A549 treated with Hydrocortisone at 1 μM for 4 hours (cell line): ENCODE results near the gene SLC9A6. TPM values are rescaled to one million over a fixed set of nuclear protein-coding genes. Genes with fewer than 3 reads are reported as not detected.

Experiments
- total RNA-seq: library from RNA; stranded (reverse); fragments of 200-300 nt; extraction: Qiagen RNA extraction; gene quantifications from 5 replicates; pipeline ENCODE4 v1.2.3, GENCODE V29; 2022

The SLC9A6 gene
- 6.4 to 11.2 TPM (median 8.3 TPM) in 5 replicates for total RNA-seq

DNA sequence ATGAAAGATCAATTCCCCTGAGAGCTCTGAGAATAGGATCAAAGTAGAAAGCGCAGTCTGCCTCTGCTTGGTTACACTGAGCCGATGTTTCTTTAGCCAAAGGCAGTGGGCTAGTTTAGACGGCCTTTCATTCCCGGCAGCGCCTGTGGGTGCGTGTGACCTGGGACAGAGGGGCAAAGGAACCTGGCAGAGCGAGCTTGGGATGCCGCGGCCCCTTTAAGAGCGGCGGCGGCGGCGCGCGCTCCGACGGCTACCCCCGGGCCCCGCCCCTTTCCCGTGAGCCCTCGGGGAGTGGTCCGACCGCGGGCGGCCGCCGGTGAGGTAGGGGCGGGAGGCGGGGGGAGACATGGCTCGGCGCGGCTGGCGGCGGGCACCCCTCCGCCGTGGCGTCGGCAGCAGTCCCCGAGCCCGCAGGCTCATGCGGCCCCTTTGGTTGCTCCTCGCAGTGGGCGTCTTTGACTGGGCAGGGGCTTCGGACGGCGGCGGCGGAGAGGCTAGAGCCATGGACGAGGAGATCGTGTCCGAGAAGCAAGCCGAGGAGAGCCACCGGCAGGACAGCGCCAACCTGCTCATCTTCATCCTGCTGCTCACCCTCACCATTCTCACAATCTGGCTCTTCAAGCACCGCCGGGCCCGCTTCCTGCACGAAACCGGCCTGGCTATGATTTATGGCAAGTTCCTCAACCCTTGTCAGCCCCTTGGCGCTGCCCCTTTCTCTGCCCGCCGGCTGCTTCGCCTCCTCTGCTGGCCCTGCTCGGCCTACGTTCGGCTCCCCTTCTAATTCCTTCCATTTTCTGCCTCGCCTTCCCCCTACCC is at the start of gene SLC9A6:
SLC9A6 (plus strand) TSS at position 279 of the 816 bp plus-strand sequence; CDS start at position 503, 224 bp downstream.

DNA sequence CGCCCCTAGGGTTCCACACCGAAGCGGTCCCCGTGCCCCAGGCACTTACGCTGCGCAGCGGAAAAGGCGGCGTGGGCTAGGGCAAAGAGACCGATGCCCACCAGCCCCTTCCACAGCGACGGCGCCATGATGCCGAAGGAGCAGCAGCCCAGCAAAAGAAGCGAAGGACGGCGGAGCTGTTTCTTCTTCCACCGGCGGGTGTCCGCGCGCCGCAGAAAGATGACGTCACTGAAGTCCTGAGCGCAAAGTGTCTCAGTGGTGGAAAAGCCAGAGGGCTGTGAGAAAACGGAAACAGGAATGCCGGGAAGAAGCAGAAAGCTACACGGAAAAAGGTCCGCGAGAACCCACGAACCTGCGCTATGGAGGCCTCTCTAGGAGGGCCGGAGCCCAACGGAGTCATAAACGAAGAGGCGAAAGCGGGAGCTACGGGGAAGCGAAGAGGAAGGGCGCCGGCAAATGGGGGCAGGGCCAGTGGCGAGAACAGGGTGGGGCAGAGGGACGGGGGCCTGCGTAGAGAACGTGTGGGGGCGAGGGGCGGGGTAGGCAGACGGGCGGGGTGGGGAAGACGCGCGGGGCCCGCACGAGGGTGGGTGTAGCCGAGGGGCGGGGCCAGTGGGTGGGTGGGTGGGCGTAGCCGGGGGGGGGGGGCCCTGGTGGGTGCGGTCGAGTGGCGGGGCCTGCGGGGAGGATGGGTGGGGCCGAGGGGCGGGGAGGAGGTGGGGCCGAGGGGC is 11.5 kb upstream of the SLC9A6 start, which contains the start of gene MMGT1:
MMGT1 (minus strand) TSS at position 441 of the 731 bp plus-strand sequence; CDS start at position 128, 313 bp downstream.

Other genes with a start within 250 kb of the SLC9A6 start
- 0.26 TPM in 1 of 5 replicates, not detected in the others for gene CT45A3, start 217.2 kb upstream of the SLC9A6 start, total RNA-seq
- gene CT45A5, start 199.9 kb upstream of the SLC9A6 start, total RNA-seq: 0.10 to 0.13 TPM (median 0.12 TPM) in 3 of 5 replicates, not detected in the others
- not detected in 5 replicates for gene CT45A6, start 182.6 kb upstream of the SLC9A6 start, total RNA-seq
- gene CT45A2, start 165.4 kb upstream of the SLC9A6 start, total RNA-seq: 0.10 TPM in 1 of 5 replicates, not detected in the others
- gene CT45A7, start 148.2 kb upstream of the SLC9A6 start, total RNA-seq: not detected in 5 replicates
- gene CT45A8, start 130.9 kb upstream of the SLC9A6 start, total RNA-seq: not detected in 5 replicates
- not detected in 5 replicates for gene CT45A9, start 113.6 kb upstream of the SLC9A6 start, total RNA-seq
- gene CT45A10, start 92.0 kb upstream of the SLC9A6 start, total RNA-seq: 0.31 to 0.67 TPM (median 0.44 TPM) in 5 replicates
- gene SAGE1, start 91.7 kb upstream of the SLC9A6 start, total RNA-seq: not detected in 5 replicates
- gene MMGT1, start 11.4 kb upstream of the SLC9A6 start, total RNA-seq: 16.4 to 21.1 TPM (median 18.6 TPM) in 5 replicates
- 20.5 to 27.7 TPM (median 24.3 TPM) in 5 replicates for gene FHL1, start 162.1 kb downstream of the SLC9A6 start, total RNA-seq